GM19438 (cell line): ENCODE measurements around the gene RERE.

ENCODE experiments used
- ATAC-seq: cut with Tn5 transposase; IDR thresholded peaks from one replicate; pipeline ENCODE4 v1.9.1; 2021; ENCODE audit warnings: low read depth; ENCODE audit not compliant: unreplicated experiment

Gene RERE

DNA sequence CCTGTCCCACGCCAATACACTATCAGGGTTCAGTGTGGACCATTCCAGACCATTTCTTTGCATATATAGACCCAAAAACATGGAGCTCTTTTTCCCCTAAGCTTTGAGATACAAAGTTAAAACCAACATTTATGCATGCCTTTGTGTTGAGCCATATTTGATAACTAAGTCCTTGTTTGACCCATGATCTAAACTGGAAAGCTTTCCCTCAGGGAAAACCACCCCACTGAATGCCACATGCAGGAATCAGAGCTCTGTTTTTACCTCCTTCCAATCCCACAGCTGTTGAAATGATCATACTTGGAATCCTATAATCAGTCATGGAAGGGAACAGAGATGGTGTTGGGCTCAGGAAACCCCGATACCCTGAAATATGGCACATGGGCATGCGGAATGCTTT lies 514.3 kb downstream of the RERE start:
- ATAC-seq = no peak
